Measurements from ENCODE around the gene CAMK1.

DNA sequence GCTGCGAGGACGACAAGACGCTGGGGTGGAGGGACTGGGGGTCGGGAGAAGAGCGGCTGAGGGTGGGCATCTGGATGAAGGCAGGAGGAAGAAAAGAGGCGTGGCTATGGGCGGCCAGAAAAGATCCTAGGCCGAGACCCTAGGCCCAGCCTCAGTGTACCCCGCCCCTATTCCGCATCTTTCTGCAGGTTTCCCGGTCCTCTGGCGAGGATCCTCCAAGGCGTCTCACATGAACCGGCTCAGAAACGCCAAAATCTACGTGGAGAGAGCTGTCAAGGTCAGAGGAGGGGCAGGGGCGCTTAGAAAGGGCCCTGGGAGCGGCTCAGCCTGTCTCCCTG, 40.7 kb upstream of the CAMK1 start:
- TF ChIP-seq, protein P1, sequence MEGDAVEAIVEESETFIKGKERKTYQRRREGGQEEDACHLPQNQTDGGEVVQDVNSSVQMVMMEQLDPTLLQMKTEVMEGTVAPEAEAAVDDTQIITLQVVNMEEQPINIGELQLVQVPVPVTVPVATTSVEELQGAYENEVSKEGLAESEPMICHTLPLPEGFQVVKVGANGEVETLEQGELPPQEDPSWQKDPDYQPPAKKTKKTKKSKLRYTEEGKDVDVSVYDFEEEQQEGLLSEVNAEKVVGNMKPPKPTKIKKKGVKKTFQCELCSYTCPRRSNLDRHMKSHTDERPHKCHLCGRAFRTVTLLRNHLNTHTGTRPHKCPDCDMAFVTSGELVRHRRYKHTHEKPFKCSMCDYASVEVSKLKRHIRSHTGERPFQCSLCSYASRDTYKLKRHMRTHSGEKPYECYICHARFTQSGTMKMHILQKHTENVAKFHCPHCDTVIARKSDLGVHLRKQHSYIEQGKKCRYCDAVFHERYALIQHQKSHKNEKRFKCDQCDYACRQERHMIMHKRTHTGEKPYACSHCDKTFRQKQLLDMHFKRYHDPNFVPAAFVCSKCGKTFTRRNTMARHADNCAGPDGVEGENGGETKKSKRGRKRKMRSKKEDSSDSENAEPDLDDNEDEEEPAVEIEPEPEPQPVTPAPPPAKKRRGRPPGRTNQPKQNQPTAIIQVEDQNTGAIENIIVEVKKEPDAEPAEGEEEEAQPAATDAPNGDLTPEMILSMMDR (conservative IDR thresholded peaks at IDR 0.05), result no peak
- no peak for TF ChIP-seq EZH2 (IDR thresholded peaks at IDR 0.05; ENCODE audit: low read depth)

All from PC-9 (cell line).